HG03280 (cell line): ENCODE measurements around the gene MINK1.

Source experiments
- ATAC-seq: cut with Tn5 transposase; IDR thresholded peaks from one replicate; pipeline ENCODE4 v1.9.1; 2021; ENCODE audit warnings: mild to moderate bottlenecking, moderate library complexity; ENCODE audit not compliant: unreplicated experiment

Gene MINK1

DNA sequence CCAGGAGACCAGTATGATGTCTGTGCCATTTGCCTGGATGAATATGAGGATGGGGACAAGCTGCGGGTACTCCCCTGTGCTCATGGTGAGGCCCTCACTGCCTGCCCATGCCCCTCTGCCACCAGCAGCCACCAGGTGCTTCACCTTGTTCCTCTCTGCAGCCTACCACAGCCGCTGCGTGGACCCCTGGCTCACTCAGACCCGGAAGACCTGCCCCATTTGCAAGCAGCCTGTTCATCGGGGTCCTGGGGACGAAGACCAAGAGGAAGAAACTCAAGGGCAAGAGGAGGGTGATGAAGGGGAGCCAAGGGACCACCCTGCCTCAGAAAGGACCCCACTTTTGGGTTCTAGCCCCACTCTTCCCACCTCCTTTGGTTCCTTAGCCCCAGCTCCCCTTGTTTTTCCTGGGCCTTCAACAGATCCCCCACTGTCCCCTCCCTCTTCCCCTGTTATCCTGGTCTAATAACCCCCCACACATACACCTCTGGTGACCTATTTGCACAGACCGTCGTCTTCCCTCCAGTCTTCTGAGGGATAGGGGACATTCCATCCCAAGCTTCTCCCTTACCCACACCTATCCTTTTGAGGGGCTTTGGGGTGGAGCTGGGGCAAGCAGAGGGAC is 111.5 kb downstream of the MINK1 start:
- no peak for ATAC-seq

DNA sequence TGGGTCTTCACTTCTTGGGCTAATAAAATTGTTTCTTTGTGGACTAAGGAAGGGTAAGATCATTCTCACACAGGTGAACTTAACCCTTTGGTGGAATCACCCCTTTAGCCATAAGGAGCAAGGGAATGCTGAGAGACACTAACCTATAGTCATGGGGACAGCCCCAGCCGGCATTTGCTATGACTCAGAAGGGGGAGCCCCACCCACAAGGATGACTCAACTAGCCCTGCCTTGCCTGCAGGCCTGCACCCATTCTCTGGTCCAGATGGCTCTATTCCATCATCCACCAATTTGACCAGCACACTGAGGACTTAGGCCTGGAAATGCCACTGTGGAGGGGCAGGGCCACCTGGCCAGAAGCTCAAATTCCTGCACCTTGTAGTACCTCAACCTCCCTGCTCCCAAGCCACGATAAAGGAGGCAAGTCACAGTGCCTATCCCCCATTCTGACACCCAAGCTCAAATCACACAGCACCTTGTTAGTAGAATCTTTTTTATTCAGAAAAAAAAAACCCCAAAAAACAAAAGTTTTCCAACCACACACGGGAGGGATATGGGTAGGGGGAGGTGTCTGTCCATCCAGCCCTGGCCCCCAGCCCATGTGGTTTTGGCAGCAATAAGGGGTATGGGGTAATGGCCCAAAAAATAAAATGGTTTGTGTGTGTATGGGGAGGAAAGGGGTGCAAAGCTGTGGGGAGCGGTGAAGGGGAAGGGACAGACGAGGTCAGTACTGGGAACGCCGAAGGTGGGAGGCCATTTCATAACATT is 112.2 kb downstream of the MINK1 start:
- ATAC-seq = peak; percentile 23

- ATAC-seq = no peak
Observed at GRCh38 chr17:4945944-4946280, 112.8 kb downstream of the MINK1 start.

DNA sequence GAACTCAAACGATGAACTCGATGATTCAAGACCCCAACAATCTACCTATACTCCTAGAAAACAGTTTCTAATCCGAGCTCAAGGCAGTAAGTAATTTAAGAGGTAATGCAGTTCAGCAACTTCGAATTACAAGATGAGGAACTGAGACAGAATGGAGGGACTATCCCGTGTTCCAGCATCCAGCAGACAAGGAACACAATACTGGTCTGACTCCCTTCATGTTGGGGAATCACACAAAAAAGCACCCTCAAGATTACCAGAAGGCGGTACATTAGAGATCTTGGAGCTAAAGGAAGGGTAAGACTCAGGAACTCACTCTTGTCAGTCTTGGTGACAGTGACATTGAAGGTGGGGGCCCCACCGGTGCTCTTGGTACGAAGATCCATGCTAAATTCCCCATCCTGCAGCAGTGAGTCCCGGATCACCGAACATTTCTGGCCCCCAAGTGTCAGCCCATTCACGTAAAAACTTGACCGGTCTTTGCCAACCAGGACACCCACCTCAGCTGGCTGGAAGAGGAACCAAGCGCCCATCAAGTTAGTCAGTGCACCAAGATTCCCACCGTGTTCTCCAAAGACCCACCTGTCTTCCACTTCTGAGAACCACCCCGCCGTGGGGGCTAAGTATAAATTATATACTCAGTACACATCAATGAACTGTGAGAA is 113.3 kb downstream of the MINK1 start:
- ATAC-seq = no peak

GRCh38 chr17:4947010-4947410 is 113.9 kb downstream of the MINK1 start:
- ATAC-seq = no peak
